HCT116 (cell line): ENCODE data around the gene CT47C1. TPM values are rescaled to one million over a fixed set of nuclear protein-coding genes. Genes with fewer than 3 reads are reported as not detected.

Source experiments
- ATAC-seq: fragments of 200-7000 bp; cut with Tn5 transposase; 2 replicates; pipeline ENCODE4 v1.9.1; 2020; ENCODE audit warnings: mild to moderate bottlenecking, moderate library complexity
- BruUV-seq: library from RNA; stranded (reverse); fragments of 400-500 nt; replicated peaks from 2 replicates; lab custom pipeline; 2021; lab: Mats Ljungman, UMichigan
- CTCF ChIA-PET: fragments of 300-600 bp; sonication (Branson Sonifier 250); formaldehyde crosslinking; loops from one replicate; lab custom pipeline; 2021; ENCODE audit warnings: antibody characterized with exemption; lab: Charles Lee
- POLR2A ChIA-PET: fragments of 300-600, 350-600 bp; sonication (Branson Sonifier 250); formaldehyde crosslinking; loops from one replicate; lab custom pipeline; 2021; ENCODE audit warnings: antibody characterized with exemption; lab: Charles Lee
- RAD21 ChIA-PET, 2 experiments: fragments of 300-600 bp; sonication (Branson Sonifier 250); formaldehyde crosslinking; loops; one replicate each; lab custom pipeline; 2023; ENCODE audit warnings: low total read pairs in 2 of 2; ENCODE audit not compliant: uncharacterized antibody in 2 of 2, unreplicated experiment in 2 of 2, low non-redundant PET in 1 of 2; lab: Charles Lee
- DNase-seq: peaks from one replicate; pipeline ENCODE4 v3.0.0-alpha.2; 2010; ENCODE audit warnings: low read depth, low spot score
- H2AFZ ChIP-seq: fragments of 200-600 bp; shearing (Covaris generic), sonication (generic); 2 replicates; pipeline ENCODE4 v1.6.1; 2017; ENCODE audit warnings: low read depth, mixed run types, mixed read lengths, antibody characterized with exemption, low read length; ENCODE audit not compliant: poor library complexity, severe bottlenecking
- H3K27ac ChIP-seq: 2 replicates; pipeline ENCODE4 v1.5.1; 2012; ENCODE audit warnings: low read depth, low read length
- H3K27me3 ChIP-seq: fragments of 200-600 bp; sonication (generic); 2 replicates; pipeline ENCODE4 v1.6.1; 2016; ENCODE audit warnings: mixed run types, low read length, mixed read lengths; ENCODE audit not compliant: insufficient read depth
- H3K36me3 ChIP-seq, 2 experiments: fragments of 200-500 bp in 1 of 2; fragments of 200-600 bp in 1 of 2; sonication (Bioruptor generic) in 1 of 2; sonication (generic) in 1 of 2; 2 replicates each; pipeline versions ENCODE4 v1.5.1 to v1.6.1; 2014 to 2016; ENCODE audit warnings: low read length in 2 of 2, inconsistent platforms in 1 of 2, mixed read lengths in 1 of 2, mixed run types in 1 of 2; ENCODE audit not compliant: insufficient read depth in 2 of 2, control insufficient read depth in 1 of 2
- H3K4me1 ChIP-seq, 2 experiments: fragments of 200-600 bp in 1 of 2; sonication (generic) in 1 of 2; 2 replicates each; pipeline versions ENCODE4 v1.5.1 to v1.6.1; 2012 to 2017; ENCODE audit warnings: low read length in 2 of 2, inconsistent platforms in 1 of 2, mild to moderate bottlenecking in 1 of 2, mixed read lengths in 1 of 2, mixed run types in 1 of 2, moderate library complexity in 1 of 2; ENCODE audit not compliant: insufficient read depth in 2 of 2, control insufficient read depth in 1 of 2
- H3K4me2 ChIP-seq: fragments of 200-600 bp; sonication (generic); 2 replicates; pipeline ENCODE4 v1.6.1; 2017; ENCODE audit warnings: mixed run types, low read length, mixed read lengths
- H3K4me3 ChIP-seq, 2 experiments: fragments of 200-600 bp in 1 of 2; sonication (generic) in 1 of 2; replicated peaks in 1 of 2; 2 replicates each; pipeline ENCODE4 v1.5.1; 2011 to 2016; ENCODE audit warnings: low read length in 2 of 2, control low read depth in 1 of 2, low read depth in 1 of 2, mild to moderate bottlenecking in 1 of 2, mixed read lengths in 1 of 2, mixed run types in 1 of 2
- H3K79me2 ChIP-seq: fragments of 200-600 bp; sonication (generic); 2 replicates; pipeline ENCODE4 v1.6.1; 2017; ENCODE audit warnings: mild to moderate bottlenecking, mixed run types, low read length, moderate library complexity, mixed read lengths; ENCODE audit not compliant: insufficient read depth
- H3K9ac ChIP-seq: fragments of 200-600 bp; sonication (generic); 2 replicates; pipeline ENCODE4 v1.6.1; 2016; ENCODE audit warnings: low read length, mixed read lengths
- H3K9me2 ChIP-seq: fragments of 200-600 bp; sonication (generic), shearing (Covaris generic); 2 replicates; pipeline ENCODE4 v1.6.1; 2017; ENCODE audit warnings: mixed run types, mild to moderate bottlenecking, moderate library complexity; ENCODE audit not compliant: insufficient read depth
- H3K9me3 ChIP-seq, 2 experiments: fragments of 200-500 bp in 1 of 2; fragments of 200-600 bp in 1 of 2; sonication (Bioruptor generic) in 1 of 2; sonication (generic) in 1 of 2; 2 replicates each; pipeline ENCODE4 v1.6.1; 2014 to 2017; ENCODE audit warnings: low read length in 2 of 2, mixed read lengths in 2 of 2, inconsistent platforms in 1 of 2, low read depth in 1 of 2, mild to moderate bottlenecking in 1 of 2, mixed run types in 1 of 2, moderate library complexity in 1 of 2; ENCODE audit not compliant: control insufficient read depth in 1 of 2, insufficient read depth in 1 of 2
- H4K20me1 ChIP-seq: fragments of 200-600 bp; sonication (generic), shearing (Covaris generic); 2 replicates; pipeline ENCODE4 v1.6.1; 2017; ENCODE audit warnings: mixed run types, mild to moderate bottlenecking, moderate library complexity; ENCODE audit not compliant: insufficient read depth
- CBX3 ChIP-seq: IDR thresholded peaks from 2 replicates; pipeline ENCODE4 v1.6.1; 2012; ENCODE audit warnings: low read depth
- CTCF ChIP-seq, 3 experiments: fragments of 200-600 bp in 1 of 3; sonication (generic) in 1 of 3; IDR thresholded peaks in 2 of 3; conservative IDR thresholded peaks in 1 of 3; 2 replicates each; pipeline ENCODE4 v1.5.1; 2012 to 2017; ENCODE audit warnings: low read depth in 2 of 3, low read length in 2 of 3, antibody characterized with exemption in 1 of 3, borderline replicate concordance in 1 of 3, control low read depth in 1 of 3, mild to moderate bottlenecking in 1 of 3, mixed read lengths in 1 of 3, mixed run types in 1 of 3, moderate library complexity in 1 of 3; ENCODE audit not compliant: insufficient read depth in 1 of 3
- ELF1 ChIP-seq: IDR thresholded peaks from 2 replicates; pipeline ENCODE4 v1.6.1; 2012; ENCODE audit warnings: low read depth, borderline replicate concordance
- EZH2 ChIP-seq: fragments of 200-600 bp; sonication (generic); IDR thresholded peaks from 2 replicates; pipeline ENCODE4 v1.6.1; 2017; ENCODE audit warnings: antibody characterized with exemption, mixed run types
- EZH2phosphoT487 ChIP-seq: fragments of 200-600 bp; IDR thresholded peaks from 2 replicates; pipeline ENCODE4 v1.6.1; 2018; ENCODE audit warnings: antibody characterized with exemption, borderline replicate concordance
- FOSL1 ChIP-seq: IDR thresholded peaks from 2 replicates; pipeline ENCODE4 v1.6.1; 2012; ENCODE audit warnings: low read depth
- JUND ChIP-seq: IDR thresholded peaks from 2 replicates; pipeline ENCODE4 v1.6.1; 2012
- MAX ChIP-seq: IDR thresholded peaks from 2 replicates; pipeline ENCODE4 v1.6.1; 2012
- POLR2A ChIP-seq: IDR thresholded peaks from 2 replicates; pipeline ENCODE4 v1.7.0; 2011; ENCODE audit warnings: borderline replicate concordance; ENCODE audit not compliant: insufficient read depth, insufficient read length; ENCODE audit errors: extremely low read depth
- POLR2AphosphoS5 ChIP-seq: IDR thresholded peaks from 2 replicates; pipeline ENCODE4 v1.6.1; 2011; ENCODE audit warnings: mild to moderate bottlenecking, low read depth, low read length, moderate library complexity
- REST ChIP-seq: IDR thresholded peaks from 2 replicates; pipeline ENCODE4 v1.6.1; 2012; ENCODE audit warnings: low read depth
- SIN3A ChIP-seq: IDR thresholded peaks from 2 replicates; pipeline ENCODE4 v1.6.1; 2012; ENCODE audit warnings: low read depth
- SP1 ChIP-seq: IDR thresholded peaks from 2 replicates; pipeline ENCODE4 v1.6.1; 2012; ENCODE audit warnings: low read depth
- SRF ChIP-seq: IDR thresholded peaks from 2 replicates; pipeline ENCODE4 v1.6.1; 2012; ENCODE audit warnings: low read depth
- YY1 ChIP-seq: IDR thresholded peaks from 2 replicates; pipeline ENCODE4 v1.6.1; 2011; ENCODE audit warnings: low read length, low read depth, moderate library complexity, mild to moderate bottlenecking; ENCODE audit not compliant: insufficient replicate concordance; ENCODE audit errors: extremely low read depth
- ZNF274 ChIP-seq: fragments of 200-500 bp; sonication (Bioruptor generic); IDR thresholded peaks from 2 replicates; pipeline ENCODE4 v1.6.1; 2014; ENCODE audit warnings: mild to moderate bottlenecking, low read depth, low read length, inconsistent platforms
- intact Hi-C: fragments of 100-400 bp; cut with micrococcal nuclease; formaldehyde crosslinking; loops from 2 replicates; pipeline ENCODE4 v1.10.0; 2022
- total RNA-seq: library from RNA; stranded (reverse); gene quantifications from one replicate; pipeline ENCODE4 v1.2.1, GENCODE V29; 2021; ENCODE audit not compliant: unreplicated experiment

Gene CT47C1
- total RNA-seq, 1 experiment from 2014 or later = not detected

GRCh38 chrX:119073911-119074310 is 1.1 kb downstream of the CT47C1 start:
- no peaks in the 10 kb centered on the region for H3K27me3 ChIP-seq
- BruUV-seq = no TSS peak
- no peaks in the 10 kb centered on the region for H3K36me3 ChIP-seq
- no peak for DNase-seq
- H2AFZ ChIP-seq = no peak overlapping the region
- no peaks in the 10 kb centered on the region for H3K4me1 ChIP-seq
- CTCF ChIA-PET = no interaction called here
- ATAC-seq = no peak
- H3K27ac ChIP-seq = no peak overlapping the region
- no peaks in the 10 kb centered on the region for H3K79me2 ChIP-seq
- POLR2A ChIA-PET = no interaction called here
- H3K9ac ChIP-seq = no peak overlapping the region
- H3K4me3 ChIP-seq = no peak overlapping the region
- H3K4me2 ChIP-seq = no peak overlapping the region
- no peaks in the 10 kb centered on the region for H3K9me2 ChIP-seq
- TF ChIP-seq SRF (no peak), CTCF (IDR thresholded peaks at IDR 0.05 in 2 of 3, conservative IDR thresholded peaks at IDR 0.05 in 1 of 3; ENCODE audit: borderline replicate concordance in 1 of 3, insufficient read depth in 1 of 3, low read depth in 2 of 3, low read length in 2 of 3) (no peak), MAX (no peak), POLR2A (no peak), YY1 (no peak), EZH2phosphoT487 (no peak), FOSL1 (no peak), CBX3 (no peak), EZH2 (no peak), POLR2AphosphoS5 (no peak), SP1 (no peak), JUND (no peak), ZNF274 (no peak), REST (no peak), SIN3A (no peak), ELF1 (no peak)
- intact Hi-C loops = no loop called here
- RAD21 ChIA-PET = no interaction called here
- no peaks in the 10 kb centered on the region for H4K20me1 ChIP-seq
- H3K9me3 ChIP-seq = no peaks in the 10 kb centered on the region
